DND-41 (cell line): ENCODE data around the gene TSPAN9.

Experiments used
- ATAC-seq: fragments of 200-7000 bp; cut with Tn5 transposase; 3 replicates; pipeline ENCODE4 v1.9.1; 2021; ENCODE audit warnings: low read depth; ENCODE audit not compliant: insufficient read depth
- DNase-seq: peaks from one replicate; pipeline ENCODE4 v3.0.0-alpha.2; 2020
- H2AFZ ChIP-seq: 2 replicates; pipeline ENCODE4 v1.6.0; 2012; ENCODE audit warnings: low read depth, low read length
- H3K27ac ChIP-seq: 2 replicates; pipeline ENCODE4 v1.5.1; 2012; ENCODE audit warnings: low read length, inconsistent platforms
- H3K27me3 ChIP-seq: fragments of 200-600 bp; sonication (generic); 2 replicates; pipeline ENCODE4 v1.6.0; 2012; ENCODE audit warnings: low read length, mild to moderate bottlenecking, inconsistent platforms; ENCODE audit not compliant: insufficient read depth, poor library complexity
- H3K36me3 ChIP-seq: 2 replicates; pipeline ENCODE4 v1.5.1; 2012; ENCODE audit warnings: low read length, inconsistent platforms; ENCODE audit not compliant: insufficient read depth
- H3K4me1 ChIP-seq: 2 replicates; pipeline ENCODE4 v1.5.1; 2012; ENCODE audit warnings: mild to moderate bottlenecking, low read length; ENCODE audit not compliant: insufficient read depth
- H3K4me2 ChIP-seq: 2 replicates; pipeline ENCODE4 v1.6.0; 2012; ENCODE audit warnings: mild to moderate bottlenecking, moderate library complexity, low read length, inconsistent platforms; ENCODE audit not compliant: insufficient read depth
- H3K4me3 ChIP-seq, 2 experiments: fragments of 200-600 bp in 1 of 2; shearing (Covaris generic) in 1 of 2; 2 replicates each; pipeline ENCODE4 v1.5.1; 2012 to 2016; ENCODE audit warnings: inconsistent platforms in 2 of 2, low read length in 2 of 2, mild to moderate bottlenecking in 2 of 2, low read depth in 1 of 2, moderate library complexity in 1 of 2
- H3K79me2 ChIP-seq: 2 replicates; pipeline ENCODE4 v1.6.0; 2012; ENCODE audit warnings: low read length, inconsistent platforms; ENCODE audit not compliant: insufficient read depth
- H3K9ac ChIP-seq: 2 replicates; pipeline ENCODE4 v1.6.0; 2012; ENCODE audit warnings: low read depth, mild to moderate bottlenecking, inconsistent platforms, low read length, moderate library complexity
- H3K9me3 ChIP-seq: 2 replicates; pipeline ENCODE4 v1.5.1; 2012; ENCODE audit warnings: low read length, moderate library complexity, mild to moderate bottlenecking, inconsistent platforms; ENCODE audit not compliant: insufficient read depth, severe bottlenecking
- H4K20me1 ChIP-seq: 2 replicates; pipeline ENCODE4 v1.6.0; 2012; ENCODE audit warnings: low read length; ENCODE audit not compliant: insufficient read depth
- EZH2 ChIP-seq: IDR thresholded peaks from 3 replicates; pipeline ENCODE4 v1.6.1; 2012; ENCODE audit warnings: borderline replicate concordance, low read depth, mild to moderate bottlenecking, moderate library complexity, low read length, inconsistent platforms; ENCODE audit not compliant: severe bottlenecking
- TF ChIP-seq, protein P1 (sequence below): IDR thresholded peaks from 2 replicates; pipeline ENCODE4 v1.5.1; 2012; ENCODE audit warnings: borderline replicate concordance, low read length, moderate library complexity, mild to moderate bottlenecking; ENCODE audit not compliant: poor library complexity, severe bottlenecking; ENCODE audit errors: extremely low read depth

TSPAN9 gene

DNA sequence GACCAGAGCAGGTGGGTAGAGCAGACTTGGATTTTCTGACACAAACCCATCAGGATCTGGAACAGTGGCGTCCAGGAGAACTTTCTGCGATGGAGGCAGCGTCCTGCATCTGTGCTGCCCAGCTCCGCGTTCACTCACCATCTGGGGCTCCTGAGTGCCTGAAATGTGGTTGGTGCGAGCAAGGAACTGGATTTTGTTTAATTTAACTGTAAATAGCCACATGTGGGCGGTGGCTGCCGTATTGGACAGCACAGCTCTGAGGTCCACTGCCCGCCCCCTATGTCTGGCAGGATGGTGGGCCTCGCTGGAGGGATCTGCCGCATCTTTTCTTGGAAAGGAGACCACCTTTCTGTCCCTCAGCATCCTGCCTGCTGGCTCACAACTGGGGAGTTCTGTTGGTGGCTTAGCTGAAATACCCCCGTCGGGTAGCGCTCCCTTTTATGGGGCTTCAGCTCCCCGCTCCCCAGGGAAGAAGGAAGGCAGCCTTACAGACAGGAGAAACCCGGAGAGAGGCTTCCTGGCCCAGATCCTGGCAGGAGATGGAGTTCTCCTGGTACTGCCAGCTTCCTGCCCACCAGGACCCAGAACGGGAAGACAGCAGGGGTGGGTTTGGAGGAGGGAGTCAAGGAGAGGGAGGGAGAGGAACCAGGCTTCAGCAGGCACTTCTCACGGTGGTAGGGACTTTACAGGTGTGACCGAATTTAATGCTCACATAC is 228.9 kb downstream of the TSPAN9 start:
- Histone ChIP-seq H3K4me1 (no peaks in the 10 kb centered on the region), H4K20me1 (peaks cover 5% of the 10 kb centered on the region; the same call in 1 of the 2 replicates), H3K9ac (no peak overlapping the region), H3K27me3 (no peaks in the 10 kb centered on the region), H3K36me3 (no peaks in the 10 kb centered on the region), H3K4me2 (no peak overlapping the region), H3K79me2 (no peaks in the 10 kb centered on the region), H2AFZ (no peak overlapping the region), H3K4me3 (no peak overlapping the region), H3K27ac (no peak overlapping the region), H3K9me3 (no peaks in the 10 kb centered on the region)
- DNase-seq (no peak), ATAC-seq (no peak)
- no peak for TF ChIP-seq EZH2
- TF ChIP-seq, protein P1, sequence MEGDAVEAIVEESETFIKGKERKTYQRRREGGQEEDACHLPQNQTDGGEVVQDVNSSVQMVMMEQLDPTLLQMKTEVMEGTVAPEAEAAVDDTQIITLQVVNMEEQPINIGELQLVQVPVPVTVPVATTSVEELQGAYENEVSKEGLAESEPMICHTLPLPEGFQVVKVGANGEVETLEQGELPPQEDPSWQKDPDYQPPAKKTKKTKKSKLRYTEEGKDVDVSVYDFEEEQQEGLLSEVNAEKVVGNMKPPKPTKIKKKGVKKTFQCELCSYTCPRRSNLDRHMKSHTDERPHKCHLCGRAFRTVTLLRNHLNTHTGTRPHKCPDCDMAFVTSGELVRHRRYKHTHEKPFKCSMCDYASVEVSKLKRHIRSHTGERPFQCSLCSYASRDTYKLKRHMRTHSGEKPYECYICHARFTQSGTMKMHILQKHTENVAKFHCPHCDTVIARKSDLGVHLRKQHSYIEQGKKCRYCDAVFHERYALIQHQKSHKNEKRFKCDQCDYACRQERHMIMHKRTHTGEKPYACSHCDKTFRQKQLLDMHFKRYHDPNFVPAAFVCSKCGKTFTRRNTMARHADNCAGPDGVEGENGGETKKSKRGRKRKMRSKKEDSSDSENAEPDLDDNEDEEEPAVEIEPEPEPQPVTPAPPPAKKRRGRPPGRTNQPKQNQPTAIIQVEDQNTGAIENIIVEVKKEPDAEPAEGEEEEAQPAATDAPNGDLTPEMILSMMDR, result no peak

DNA sequence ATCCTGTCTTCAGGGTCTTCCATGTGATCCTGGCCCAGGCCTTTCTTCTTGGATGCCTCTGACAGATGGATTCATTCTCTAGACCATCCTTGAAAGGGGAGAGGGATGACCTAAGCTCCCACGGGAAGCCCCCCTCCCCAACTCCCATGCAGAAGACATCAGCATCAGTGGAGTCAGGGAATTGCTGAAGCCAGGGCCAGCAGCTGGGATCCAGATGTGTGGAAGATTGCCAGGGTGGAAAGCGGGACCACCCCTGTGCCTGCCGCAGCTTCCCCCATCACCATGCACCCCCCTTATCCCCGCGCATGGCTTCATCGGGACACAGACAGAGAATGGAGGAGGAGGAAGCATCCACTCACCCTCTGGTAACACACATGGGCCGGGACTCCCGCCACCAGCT is 230.2 kb downstream of the TSPAN9 start:
- no peaks in the 10 kb centered on the region for H3K79me2 ChIP-seq
- no peak for DNase-seq
- H4K20me1 ChIP-seq, result peaks cover 5% of the 10 kb centered on the region; the same call in 1 of the 2 replicates
- no peak overlapping the region for H3K4me3 ChIP-seq
- no peaks in the 10 kb centered on the region for H3K4me1 ChIP-seq
- no peak for ATAC-seq
- H3K9ac ChIP-seq, result no peak overlapping the region
- no peak overlapping the region for H3K4me2 ChIP-seq
- no peak overlapping the region for H3K27ac ChIP-seq
- no peaks in the 10 kb centered on the region for H3K27me3 ChIP-seq
- TF ChIP-seq, protein P1, result no peak
- no peak for TF ChIP-seq EZH2
- no peak overlapping the region for H2AFZ ChIP-seq
- no peaks in the 10 kb centered on the region for H3K36me3 ChIP-seq
- H3K9me3 ChIP-seq, result no peaks in the 10 kb centered on the region

DNA sequence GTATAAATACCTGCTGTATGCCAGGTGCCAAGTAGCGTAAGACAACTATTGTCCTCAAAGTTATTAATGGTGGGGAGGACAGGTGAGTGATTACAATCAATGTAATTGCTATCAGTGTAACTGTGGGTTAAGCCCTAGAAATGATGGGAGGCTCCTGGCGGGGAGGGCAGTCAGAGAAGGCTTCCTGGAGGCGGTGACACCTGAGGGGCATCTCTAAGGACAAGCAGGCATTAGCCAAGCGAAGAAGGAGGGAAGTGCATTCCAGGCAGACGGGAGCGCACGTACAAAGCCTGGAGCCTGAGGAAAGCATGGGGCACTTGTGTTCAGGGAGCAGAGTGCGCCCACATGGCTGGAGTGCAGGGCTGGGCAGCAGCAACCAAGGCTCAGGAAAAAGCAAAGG is 230.9 kb downstream of the TSPAN9 start:
- H3K4me2 ChIP-seq, result no peak overlapping the region
- TF ChIP-seq EZH2, result no peak
- TF ChIP-seq, protein P1, result no peak
- no peak for DNase-seq
- no peak overlapping the region for H3K27ac ChIP-seq
- no peak overlapping the region for H3K4me3 ChIP-seq
- no peaks in the 10 kb centered on the region for H3K79me2 ChIP-seq
- H3K9ac ChIP-seq, result no peak overlapping the region
- no peaks in the 10 kb centered on the region for H3K9me3 ChIP-seq
- H2AFZ ChIP-seq, result no peak overlapping the region
- H3K4me1 ChIP-seq, result no peaks in the 10 kb centered on the region
- no peaks in the 10 kb centered on the region for H3K27me3 ChIP-seq
- H3K36me3 ChIP-seq, result no peaks in the 10 kb centered on the region
- peaks cover 5% of the 10 kb centered on the region; the same call in 1 of the 2 replicates for H4K20me1 ChIP-seq
- no peak for ATAC-seq

DNA sequence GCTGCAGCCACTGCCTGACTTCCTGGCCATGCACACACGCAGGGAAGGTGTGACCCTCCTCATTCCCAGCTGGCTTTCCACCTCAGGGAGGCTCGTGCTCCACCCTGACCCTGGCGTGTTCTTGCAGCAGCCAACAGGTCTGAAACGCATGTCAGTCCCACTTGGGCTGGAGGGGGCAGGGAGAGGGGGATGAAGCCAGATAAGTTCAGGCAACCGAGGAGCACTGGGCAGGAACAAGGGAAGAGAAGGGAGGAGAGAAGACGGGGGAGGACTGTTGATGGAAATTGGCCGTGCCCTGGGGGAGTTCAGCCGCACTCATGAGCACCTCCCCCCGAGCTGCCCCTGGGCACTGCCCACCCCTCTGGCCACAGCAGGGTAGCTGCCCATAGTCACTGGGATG is 231.4 kb downstream of the TSPAN9 start:
- no peak overlapping the region for H2AFZ ChIP-seq
- no peak overlapping the region for H3K9ac ChIP-seq
- ATAC-seq (no peak), DNase-seq (no peak)
- TF ChIP-seq EZH2, result no peak
- TF ChIP-seq, protein P1, result no peak
- H3K27me3 ChIP-seq, result no peaks in the 10 kb centered on the region
- H3K4me3 ChIP-seq, result no peak overlapping the region
- H3K4me1 ChIP-seq, result no peaks in the 10 kb centered on the region
- no peak overlapping the region for H3K4me2 ChIP-seq
- H3K27ac ChIP-seq, result no peak overlapping the region
- H3K36me3 ChIP-seq, result no peaks in the 10 kb centered on the region
- H3K79me2 ChIP-seq, result no peaks in the 10 kb centered on the region
- no peaks in the 10 kb centered on the region for H3K9me3 ChIP-seq
- H4K20me1 ChIP-seq, result peaks cover 5% of the 10 kb centered on the region
